SK-N-SH (cell line): ENCODE results near the gene CTSH. TPM values are rescaled to one million over a fixed set of nuclear protein-coding genes. Genes with fewer than 3 reads are reported as not detected.

Source experiments
- CTCF ChIA-PET: fragments of 300-600, 350-600 bp; formaldehyde crosslinking; extraction: SDS; loops from one replicate; lab custom pipeline; 2021; lab: Yijun Ruan, JAX
- POLR2A ChIA-PET: fragments of 350-600 bp; sonication (Branson Sonifier 250); formaldehyde crosslinking; extraction: SDS; loops from one replicate; lab custom pipeline; 2020; ENCODE audit warnings: antibody characterized with exemption, inconsistent platforms; lab: Yijun Ruan, JAX
- DNase-seq: peaks from one replicate; pipeline ENCODE4 v3.0.0; 2012
- H2AFZ ChIP-seq: fragments of 200-600 bp; sonication (generic); 2 replicates; pipeline ENCODE4 v1.8.1; 2016; ENCODE audit warnings: antibody characterized with exemption, mild to moderate bottlenecking, low read depth
- H3F3A ChIP-seq: fragments of 200-600 bp; sonication (generic); replicated peaks from 2 replicates; pipeline ENCODE3; 2016; ENCODE audit warnings: antibody characterized with exemption, mild to moderate bottlenecking; ENCODE audit not compliant: insufficient read depth
- H3K27ac ChIP-seq, 2 experiments: fragments of 200-500 bp in 1 of 2; fragments of 200-600 bp in 1 of 2; sonication (Bioruptor generic) in 1 of 2; sonication (generic), shearing (Covaris generic) in 1 of 2; 2 replicates each; pipeline versions ENCODE4 v1.5.1 to v1.6.1; 2014 to 2016; ENCODE audit warnings: low read depth in 2 of 2, inconsistent platforms in 1 of 2, low read length in 1 of 2, mild to moderate bottlenecking in 1 of 2, mixed read lengths in 1 of 2
- H3K27me3 ChIP-seq: fragments of 200-600 bp; sonication (generic), shearing (Covaris generic); 2 replicates; pipeline ENCODE4 v1.6.1; 2016; ENCODE audit warnings: mixed run types; ENCODE audit not compliant: insufficient read depth
- H3K36me3 ChIP-seq, 2 experiments: fragments of 200-500 bp in 1 of 2; fragments of 200-600 bp in 1 of 2; sonication (Bioruptor generic) in 1 of 2; sonication (generic) in 1 of 2; replicated peaks in 1 of 2; 2 replicates each; pipeline versions ENCODE3 to v1.5.1; 2014 to 2016; ENCODE audit warnings: low read length in 1 of 2, mild to moderate bottlenecking in 1 of 2; ENCODE audit not compliant: insufficient read depth in 2 of 2, control insufficient read depth in 1 of 2
- H3K4me1 ChIP-seq, 2 experiments: fragments of 200-500 bp in 1 of 2; fragments of 200-600 bp in 1 of 2; sonication (Bioruptor generic) in 1 of 2; sonication (generic), shearing (Covaris generic) in 1 of 2; 2 replicates each; pipeline versions ENCODE4 v1.5.1 to v1.6.1; 2014 to 2016; ENCODE audit warnings: low read depth in 1 of 2, low read length in 1 of 2, mixed run types in 1 of 2; ENCODE audit not compliant: insufficient read depth in 2 of 2, control insufficient read depth in 1 of 2
- H3K4me2 ChIP-seq: fragments of 200-600 bp; sonication (generic), shearing (Covaris generic); 2 replicates; pipeline ENCODE4 v1.6.1; 2017; ENCODE audit warnings: mixed run types
- H3K4me3 ChIP-seq, 2 experiments: fragments of 200-500 bp in 1 of 2; fragments of 200-600 bp in 1 of 2; sonication (Bioruptor generic) in 1 of 2; sonication (generic), shearing (Covaris generic) in 1 of 2; 2 replicates each; pipeline versions ENCODE4 v1.5.1 to v1.8.1; 2014 to 2016; ENCODE audit warnings: low read depth in 2 of 2, inconsistent platforms in 1 of 2, low read length in 1 of 2, mild to moderate bottlenecking in 1 of 2, mixed read lengths in 1 of 2, moderate library complexity in 1 of 2
- H3K79me2 ChIP-seq: fragments of 200-600 bp; sonication (generic); 2 replicates; pipeline ENCODE4 v1.8.1; 2017; ENCODE audit warnings: mild to moderate bottlenecking; ENCODE audit not compliant: insufficient read depth
- H3K9ac ChIP-seq: fragments of 200-600 bp; sonication (generic); 2 replicates; pipeline ENCODE4 v1.6.1; 2017; ENCODE audit warnings: mixed run types
- H3K9me2 ChIP-seq: fragments of 200-600 bp; sonication (generic); 2 replicates; pipeline ENCODE4 v1.6.1; 2017; ENCODE audit warnings: mixed run types
- H3K9me3 ChIP-seq: fragments of 200-600 bp; sonication (generic); 2 replicates; pipeline ENCODE4 v1.6.1; 2017; ENCODE audit warnings: mixed run types, mild to moderate bottlenecking, moderate library complexity
- H4K20me1 ChIP-seq: fragments of 200-600 bp; sonication (generic); 2 replicates; pipeline ENCODE4 v1.6.1; 2017; ENCODE audit warnings: mild to moderate bottlenecking, mixed run types; ENCODE audit not compliant: insufficient read depth
- CHD2 ChIP-seq: fragments of 150-350 bp; IDR thresholded peaks from 2 replicates; pipeline ENCODE4 v1.6.1; 2018; ENCODE audit warnings: low read length; ENCODE audit not compliant: partially characterized antibody
- EP300 ChIP-seq, 2 experiments: IDR thresholded peaks; 2 replicates each; pipeline versions ENCODE4 v1.4.0 to v1.6.1; 2012; ENCODE audit warnings: borderline replicate concordance in 1 of 2, low read depth in 1 of 2, low read length in 1 of 2
- EZH2phosphoT487 ChIP-seq: fragments of 200-600 bp; sonication (generic); IDR thresholded peaks from 2 replicates; pipeline ENCODE4 v1.6.1; 2017; ENCODE audit warnings: low read depth, mixed run types, mild to moderate bottlenecking, antibody characterized with exemption, moderate library complexity, borderline replicate concordance
- FOXJ3 ChIP-seq: sonication (generic); formaldehyde crosslinking; IDR thresholded peaks from 2 replicates; pipeline ENCODE4 v1.5.1; 2020; ENCODE audit warnings: mild to moderate bottlenecking, missing genetic modification reagents
- FOXM1 ChIP-seq: IDR thresholded peaks from 2 replicates; pipeline ENCODE4 v1.4.0; 2012; ENCODE audit warnings: low read depth, mild to moderate bottlenecking
- GABPA ChIP-seq: IDR thresholded peaks from 2 replicates; pipeline ENCODE4 v1.4.0; 2012; ENCODE audit warnings: low read depth, mild to moderate bottlenecking
- GATA2 ChIP-seq: sonication (generic); formaldehyde crosslinking; IDR thresholded peaks from 2 replicates; pipeline ENCODE4 v1.5.0; 2020; ENCODE audit warnings: mild to moderate bottlenecking, missing genetic modification reagents
- MEF2A ChIP-seq: IDR thresholded peaks from 2 replicates; pipeline ENCODE4 v1.4.0; 2012; ENCODE audit warnings: low read depth, borderline replicate concordance
- NFIC ChIP-seq: IDR thresholded peaks from 2 replicates; pipeline ENCODE4 v1.4.0; 2012; ENCODE audit warnings: borderline replicate concordance
- RAD21 ChIP-seq: IDR thresholded peaks from 2 replicates; pipeline ENCODE4 v1.6.1; 2012; ENCODE audit warnings: mild to moderate bottlenecking, low read length
- RCOR1 ChIP-seq: fragments of 150-350 bp; IDR thresholded peaks from 2 replicates; pipeline ENCODE4 v1.6.1; 2017; ENCODE audit warnings: antibody characterized with exemption, low read length
- RXRA ChIP-seq: IDR thresholded peaks from 2 replicates; pipeline ENCODE4 v1.4.0; 2012; ENCODE audit warnings: low read depth, mild to moderate bottlenecking, borderline replicate concordance
- SIN3A ChIP-seq: IDR thresholded peaks from 2 replicates; pipeline ENCODE4 v1.6.1; 2012; ENCODE audit warnings: low read depth, mild to moderate bottlenecking, low read length, moderate library complexity, borderline replicate concordance
- TAF1 ChIP-seq: IDR thresholded peaks from 2 replicates; pipeline ENCODE4 v1.6.1; 2012; ENCODE audit warnings: low read depth, mild to moderate bottlenecking, low read length, moderate library complexity, borderline replicate concordance
- TCF12 ChIP-seq: IDR thresholded peaks from 2 replicates; pipeline ENCODE4 v1.4.0; 2012
- YY1 ChIP-seq: IDR thresholded peaks from 2 replicates; pipeline ENCODE4 v1.4.0; 2012; ENCODE audit warnings: low read depth, mild to moderate bottlenecking
- WGBS: methylation state at CpG from one replicate; pipeline ENCODE4 v1.1.6; 2017; ENCODE audit warnings: low lambda C conversion rate; 5-methylcytosine and 5-hydroxymethylcytosine counted together
- polyA plus RNA-seq, 3 experiments: library from polyadenylated mRNA; depleted of rRNA; stranded (reverse); fragments of >200 nt; gene quantifications; 2 replicates each; pipeline ENCODE4 v1.2.3, GENCODE V29; 2012
- TF ChIP-seq, protein P1 (sequence below): IDR thresholded peaks from 2 replicates; pipeline ENCODE4; 2012
- TF ChIP-seq, protein P2 (sequence below): fragments of 150-350 bp; IDR thresholded peaks from 2 replicates; pipeline ENCODE4 v1.6.1; 2016; ENCODE audit warnings: mild to moderate bottlenecking, low read depth, low read length

Gene CTSH
- polyA plus RNA-seq, 1 of the 3 experiments (the other 2 are of a cell fraction) = 22.7 TPM

DNA sequence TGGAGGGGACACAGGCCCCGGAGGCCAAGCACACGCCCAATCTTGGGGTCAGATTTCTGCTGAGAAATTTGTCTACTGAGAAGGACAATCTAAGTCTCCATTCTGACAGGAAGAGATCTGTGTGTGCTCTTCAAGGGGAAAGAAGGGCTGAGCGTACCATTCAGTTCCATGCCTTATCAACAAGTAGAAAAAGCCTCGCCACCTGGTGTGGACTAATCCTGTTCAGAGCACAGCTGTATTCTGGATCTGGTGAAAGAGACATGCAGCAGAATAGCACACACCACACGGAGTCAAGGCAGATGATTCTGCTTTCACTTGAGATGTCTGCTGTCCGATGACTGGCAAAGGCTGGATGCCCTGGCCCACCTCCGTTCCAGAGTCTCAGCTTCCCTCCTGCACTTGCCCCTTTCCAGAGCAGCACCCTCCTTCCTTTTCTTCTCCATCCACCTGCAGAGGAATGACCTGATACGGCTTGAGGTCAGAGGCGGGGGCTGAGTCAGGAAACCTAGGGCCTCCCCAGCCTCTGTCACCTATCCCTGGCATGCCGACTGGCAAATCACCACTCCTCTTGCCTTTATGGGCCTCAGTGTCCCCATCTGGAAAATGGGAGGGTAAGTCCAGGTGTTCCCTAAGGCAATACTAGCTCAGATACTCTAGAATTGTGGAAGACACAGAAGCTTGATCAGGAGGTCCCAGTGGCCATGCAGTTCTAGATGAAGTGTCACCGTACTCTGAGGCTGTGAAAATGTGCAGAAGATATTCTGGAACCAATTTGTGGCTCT lies 36.9 kb upstream of the CTSH start:
- H2AFZ ChIP-seq = no peak overlapping the region
- no peak for TF ChIP-seq GATA2 (CRISPR knock-in tag)
- TF ChIP-seq TAF1 = no peak
- no peak for TF ChIP-seq RAD21
- no peak for TF ChIP-seq EZH2phosphoT487
- TF ChIP-seq YY1 = no peak
- no peak for TF ChIP-seq NFIC
- no peak for TF ChIP-seq TCF12
- TF ChIP-seq, protein P1, sequence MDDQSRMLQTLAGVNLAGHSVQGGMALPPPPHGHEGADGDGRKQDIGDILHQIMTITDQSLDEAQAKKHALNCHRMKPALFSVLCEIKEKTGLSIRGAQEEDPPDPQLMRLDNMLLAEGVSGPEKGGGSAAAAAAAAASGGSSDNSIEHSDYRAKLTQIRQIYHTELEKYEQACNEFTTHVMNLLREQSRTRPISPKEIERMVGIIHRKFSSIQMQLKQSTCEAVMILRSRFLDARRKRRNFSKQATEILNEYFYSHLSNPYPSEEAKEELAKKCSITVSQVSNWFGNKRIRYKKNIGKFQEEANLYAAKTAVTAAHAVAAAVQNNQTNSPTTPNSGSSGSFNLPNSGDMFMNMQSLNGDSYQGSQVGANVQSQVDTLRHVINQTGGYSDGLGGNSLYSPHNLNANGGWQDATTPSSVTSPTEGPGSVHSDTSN = no peak
- TF ChIP-seq GABPA = no peak
- no peak for TF ChIP-seq SIN3A
- no peak for TF ChIP-seq CHD2
- no peak for TF ChIP-seq MEF2A
- TF ChIP-seq FOXJ3 (CRISPR knock-in tag) = no peak
- TF ChIP-seq EP300 (IDR thresholded peaks at IDR 0.05; ENCODE audit: borderline replicate concordance in 1 of 2, low read depth in 1 of 2, low read length in 1 of 2) = no peak
- TF ChIP-seq FOXM1 = no peak
- TF ChIP-seq, protein P2, sequence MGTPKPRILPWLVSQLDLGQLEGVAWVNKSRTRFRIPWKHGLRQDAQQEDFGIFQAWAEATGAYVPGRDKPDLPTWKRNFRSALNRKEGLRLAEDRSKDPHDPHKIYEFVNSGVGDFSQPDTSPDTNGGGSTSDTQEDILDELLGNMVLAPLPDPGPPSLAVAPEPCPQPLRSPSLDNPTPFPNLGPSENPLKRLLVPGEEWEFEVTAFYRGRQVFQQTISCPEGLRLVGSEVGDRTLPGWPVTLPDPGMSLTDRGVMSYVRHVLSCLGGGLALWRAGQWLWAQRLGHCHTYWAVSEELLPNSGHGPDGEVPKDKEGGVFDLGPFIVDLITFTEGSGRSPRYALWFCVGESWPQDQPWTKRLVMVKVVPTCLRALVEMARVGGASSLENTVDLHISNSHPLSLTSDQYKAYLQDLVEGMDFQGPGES = no peak
- no peak for TF ChIP-seq RXRA
- TF ChIP-seq RCOR1 = no peak
- 83% methylated on average over 8 of the region's 11 CpGs for WGBS
- H3K9ac ChIP-seq = no peak overlapping the region
- no peak overlapping the region for H3K4me2 ChIP-seq
- no peaks in the 10 kb centered on the region for H3K9me3 ChIP-seq
- no peak overlapping the region for H3K4me3 ChIP-seq
- peaks cover 0 to 6% of the 10 kb centered on the region in 2 experiments; a peak in 1 of 4 replicates for H3K4me1 ChIP-seq
- POLR2A ChIA-PET = no interaction called here
- H3K36me3 ChIP-seq = no peaks in the 10 kb centered on the region
- CTCF ChIA-PET = interaction anchor here (0.8 to 8.2 kb wide), 4 partner anchors 10 to 73 kb away, joined by 3 to 79 read pairs (median 4); no protein-coding TSS in a partner anchor
- no peaks in the 10 kb centered on the region for H3K27me3 ChIP-seq
- DNase-seq = no peak
- no peaks in the 10 kb centered on the region for H3K9me2 ChIP-seq
- no peaks in the 10 kb centered on the region for H4K20me1 ChIP-seq
- H3F3A ChIP-seq = peaks cover 1% of the 10 kb centered on the region
- H3K27ac ChIP-seq = no peak overlapping the region
- H3K79me2 ChIP-seq = no peaks in the 10 kb centered on the region
